Measurements from ENCODE around the gene PIGU. TPM values are rescaled to one million over a fixed set of nuclear protein-coding genes. Genes with fewer than 3 reads are reported as not detected.

PIGU gene
- total and polyA plus RNA-seq, 2 of the 13 experiments (the other 11 are each of a cell fraction or from before 2014, with no cell fraction given), result 45.5 to 231 TPM

- TF ChIP-seq YY1 (IDR thresholded peaks at IDR 0.05; ENCODE audit: insufficient read depth, insufficient replicate concordance, low read depth, low read length), result no peak
- TF ChIP-seq GATA4 (IDR thresholded peaks at IDR 0.05; ENCODE audit: borderline replicate concordance, low read depth), result peak; percentile 50; the same call in 1 of the 2 replicates
- TF ChIP-seq CEBPZ (IDR thresholded peaks at IDR 0.05; ENCODE audit: low read length), result no peak
- no peak for TF ChIP-seq ZNF720 (CRISPR knock-in tag; IDR thresholded peaks at IDR 0.05)
- peak; percentile 73; the same call in 1 of the 2 replicates for TF ChIP-seq AFF4 (CRISPR knock-in tag; IDR thresholded peaks at IDR 0.05)
- no peak for TF ChIP-seq NAIF1 (CRISPR knock-in tag; IDR thresholded peaks at IDR 0.05; ENCODE audit: borderline replicate concordance)
- peak; percentile 48; the same call in 1 of the 2 replicates for TF ChIP-seq ZNF709 (CRISPR knock-in tag; IDR thresholded peaks at IDR 0.05)
- peak; percentile 34; the same call in 1 of the 2 replicates for TF ChIP-seq BRD4 (CRISPR knock-in tag; IDR thresholded peaks at IDR 0.05)
- no peak for TF ChIP-seq KLF13 (CRISPR knock-in tag; IDR thresholded peaks at IDR 0.05)
- peak; percentile 97 for TF ChIP-seq ZNF792 (CRISPR knock-in tag; IDR thresholded peaks at IDR 0.05)
- TF ChIP-seq RARG (CRISPR knock-in tag; IDR thresholded peaks at IDR 0.05; ENCODE audit: low read depth), result 0 out of 2 replicates have a peak, but pooled peaks have one; percentile 68
- no peak for TF ChIP-seq MTF2 (CRISPR knock-in tag; IDR thresholded peaks at IDR 0.05; ENCODE audit: borderline replicate concordance)
- TF ChIP-seq ZNF841 (CRISPR knock-in tag; IDR thresholded peaks at IDR 0.05; ENCODE audit: borderline replicate concordance), result no peak
- no peak for TF ChIP-seq CEBPB (IDR thresholded peaks at IDR 0.05; ENCODE audit: borderline replicate concordance, low read depth, low read length)
- TF ChIP-seq EEA1 (CRISPR knock-in tag; IDR thresholded peaks at IDR 0.05; ENCODE audit: borderline replicate concordance), result no peak
- TF ChIP-seq SRSF1 (optimal IDR thresholded peaks at IDR 0.05; ENCODE audit: low read depth, low read length), result no peak
- peak; percentile 94 for TF ChIP-seq MED1 (CRISPR knock-in tag; IDR thresholded peaks at IDR 0.05)
- peak; percentile 37; the same call in 1 of the 2 replicates for TF ChIP-seq ZNF460 (CRISPR knock-in tag; IDR thresholded peaks at IDR 0.05; ENCODE audit: borderline replicate concordance)
- peak; percentile 90 for TF ChIP-seq HOMEZ (CRISPR knock-in tag; IDR thresholded peaks at IDR 0.05; ENCODE audit: low read depth)
- TF ChIP-seq AKAP8 (CRISPR knock-in tag; IDR thresholded peaks at IDR 0.05), result no peak
Observed at GRCh38 chr20:34525709-34526416, 151.0 kb downstream of the PIGU start (continued).
